ENCODE results near the gene MGAT4B.

- no peak for TF ChIP-seq POLR2AphosphoS5 (IDR thresholded peaks at IDR 0.05; ENCODE audit: low read depth, low read length)
- TF ChIP-seq CTCF (IDR thresholded peaks at IDR 0.05 in 2 of 3, conservative IDR thresholded peaks at IDR 0.05 in 1 of 3; ENCODE audit: borderline replicate concordance in 1 of 3, insufficient read depth in 1 of 3, low read depth in 2 of 3, low read length in 2 of 3): no peak
- no peak for TF ChIP-seq SP1 (IDR thresholded peaks at IDR 0.05; ENCODE audit: low read depth)
- no peak for TF ChIP-seq POLR2A (IDR thresholded peaks at IDR 0.05; ENCODE audit: borderline replicate concordance, extremely low read depth, insufficient read depth, insufficient read length)
- TF ChIP-seq EZH2phosphoT487 (IDR thresholded peaks at IDR 0.05; ENCODE audit: borderline replicate concordance): no peak
- no peak for TF ChIP-seq EZH2 (IDR thresholded peaks at IDR 0.05)
- TF ChIP-seq ZFX (IDR thresholded peaks at IDR 0.05): no peak
These were observed 2.1 kb downstream of the MGAT4B start for GRCh38 chr5:179804555-179804947.

All from HCT116 (cell line).